DOHH2 (cell line): ENCODE data around the gene PRKAR2A.

Experiments
- H3F3A ChIP-seq: fragments of 200-600 bp; sonication (generic), shearing (Covaris generic); 2 replicates; pipeline ENCODE4 v1.6.0; 2016; ENCODE audit warnings: antibody characterized with exemption, mild to moderate bottlenecking; ENCODE audit not compliant: control insufficient read depth, insufficient read depth
- H3K27ac ChIP-seq: fragments of 200-600 bp; sonication (generic); 2 replicates; pipeline ENCODE4 v1.5.1; 2014; ENCODE audit warnings: low read depth, mild to moderate bottlenecking, low read length, moderate library complexity
- H3K27me3 ChIP-seq: fragments of 200-600 bp; sonication (generic); 2 replicates; pipeline ENCODE4 v1.6.1; 2014; ENCODE audit warnings: mild to moderate bottlenecking, low read length, mixed read lengths; ENCODE audit not compliant: control insufficient read depth
- H3K36me3 ChIP-seq: fragments of 200-600 bp; sonication (generic); 2 replicates; pipeline ENCODE4 v1.6.1; 2014; ENCODE audit warnings: mild to moderate bottlenecking, low read length, moderate library complexity, mixed read lengths; ENCODE audit not compliant: control insufficient read depth
- H3K4me1 ChIP-seq: fragments of 200-600 bp; sonication (generic); 2 replicates; pipeline ENCODE4 v1.6.1; 2014; ENCODE audit warnings: mild to moderate bottlenecking, low read length, mixed read lengths; ENCODE audit not compliant: control insufficient read depth
- H3K4me2 ChIP-seq: fragments of 200-600 bp; sonication (generic); 2 replicates; pipeline ENCODE4 v1.6.0; 2014; ENCODE audit warnings: mild to moderate bottlenecking, low read length, moderate library complexity
- H3K4me3 ChIP-seq: fragments of 200-600 bp; sonication (generic); 2 replicates; pipeline ENCODE4 v1.5.1; 2014; ENCODE audit warnings: mild to moderate bottlenecking, low read length, mixed read lengths
- H3K79me2 ChIP-seq: fragments of 200-600 bp; sonication (generic); 2 replicates; pipeline ENCODE4 v1.6.1; 2014; ENCODE audit warnings: mild to moderate bottlenecking, low read length, mixed read lengths; ENCODE audit not compliant: control insufficient read depth
- H3K9me2 ChIP-seq: fragments of 200-600 bp; sonication (generic); replicated peaks from 2 replicates; pipeline ENCODE4 v1.6.1; 2014; ENCODE audit warnings: mild to moderate bottlenecking, low read length, mixed read lengths; ENCODE audit not compliant: control insufficient read depth
- H3K9me3 ChIP-seq: fragments of 200-600 bp; sonication (generic); 2 replicates; pipeline ENCODE4 v1.6.1; 2014; ENCODE audit warnings: antibody characterized with exemption, low read length, mixed read lengths; ENCODE audit not compliant: control insufficient read depth, insufficient read depth
- H4K20me1 ChIP-seq: fragments of 200-600 bp; sonication (generic); 2 replicates; pipeline ENCODE4 v1.6.0; 2014; ENCODE audit warnings: low read depth, mild to moderate bottlenecking, antibody characterized with exemption, low read length, moderate library complexity; ENCODE audit not compliant: control insufficient read depth, insufficient read depth
- CTCF ChIP-seq: fragments of 200-600 bp; sonication (generic); IDR thresholded peaks from one replicate; pipeline ENCODE4 v1.5.1; 2014; ENCODE audit warnings: antibody characterized with exemption, mild to moderate bottlenecking, low read depth, low read length; ENCODE audit not compliant: poor library complexity, severe bottlenecking
- EZH2phosphoT487 ChIP-seq: fragments of 200-600 bp; sonication (generic); IDR thresholded peaks from 2 replicates; pipeline ENCODE4 v1.6.1; 2017; ENCODE audit warnings: borderline replicate concordance, mild to moderate bottlenecking, antibody characterized with exemption, low read length, moderate library complexity, mixed read lengths

Gene PRKAR2A

DNA sequence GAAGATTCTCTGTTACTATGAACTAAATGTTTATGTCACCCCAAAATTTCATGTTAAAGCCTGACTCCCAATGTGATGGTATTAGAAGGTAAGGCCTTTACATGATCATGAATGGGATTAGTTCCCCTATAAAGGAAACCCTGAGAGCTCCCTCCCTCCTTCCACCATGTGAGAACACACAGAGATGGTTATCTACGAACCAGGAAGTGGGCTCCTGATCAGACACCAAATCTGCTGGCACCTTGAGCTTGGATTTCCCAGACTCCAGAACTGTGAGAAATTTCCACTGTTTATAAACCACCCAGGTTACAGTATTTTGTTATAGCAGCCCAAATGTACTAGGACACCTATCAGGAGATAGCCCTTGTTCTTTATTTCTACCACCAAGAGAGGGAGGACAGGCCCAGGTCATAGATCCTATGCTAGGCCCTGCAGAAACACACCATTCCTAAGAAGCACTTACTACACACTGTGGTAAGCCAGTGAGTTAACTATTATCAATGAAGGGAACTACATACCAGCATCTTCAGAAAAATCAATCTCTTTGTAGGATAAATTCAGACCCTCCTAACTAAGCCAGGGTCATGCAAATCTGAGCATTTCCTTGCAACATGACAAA, 59.0 kb downstream of the PRKAR2A start:
- H3K4me2 ChIP-seq = no peak overlapping the region
- no peaks in the 10 kb centered on the region for H3K9me2 ChIP-seq
- H3K4me1 ChIP-seq = no peaks in the 10 kb centered on the region
- no peak overlapping the region for H3K27ac ChIP-seq
- no peaks in the 10 kb centered on the region for H3K9me3 ChIP-seq
- no peaks in the 10 kb centered on the region for H3K27me3 ChIP-seq
- H3K79me2 ChIP-seq = no peaks in the 10 kb centered on the region
- no peak overlapping the region for H3K4me3 ChIP-seq
- H4K20me1 ChIP-seq = no peaks in the 10 kb centered on the region
- TF ChIP-seq CTCF (no peak), EZH2phosphoT487 (no peak)
- H3K36me3 ChIP-seq = no peaks in the 10 kb centered on the region
- no peaks in the 10 kb centered on the region for H3F3A ChIP-seq

GRCh38 chr3:48784426-48785120, 63.1 kb downstream of the PRKAR2A start:
- Histone ChIP-seq H3K27me3 (no peaks in the 10 kb centered on the region), H3K4me2 (no peak overlapping the region), H3K36me3 (no peaks in the 10 kb centered on the region), H3K9me3 (no peaks in the 10 kb centered on the region), H3K9me2 (no peaks in the 10 kb centered on the region), H3K4me3 (no peak overlapping the region), H3K27ac (no peak overlapping the region), H3K4me1 (no peaks in the 10 kb centered on the region), H4K20me1 (no peaks in the 10 kb centered on the region), H3F3A (no peaks in the 10 kb centered on the region), H3K79me2 (no peaks in the 10 kb centered on the region)
- TF ChIP-seq EZH2phosphoT487 = no peak
- no peak for TF ChIP-seq CTCF

DNA sequence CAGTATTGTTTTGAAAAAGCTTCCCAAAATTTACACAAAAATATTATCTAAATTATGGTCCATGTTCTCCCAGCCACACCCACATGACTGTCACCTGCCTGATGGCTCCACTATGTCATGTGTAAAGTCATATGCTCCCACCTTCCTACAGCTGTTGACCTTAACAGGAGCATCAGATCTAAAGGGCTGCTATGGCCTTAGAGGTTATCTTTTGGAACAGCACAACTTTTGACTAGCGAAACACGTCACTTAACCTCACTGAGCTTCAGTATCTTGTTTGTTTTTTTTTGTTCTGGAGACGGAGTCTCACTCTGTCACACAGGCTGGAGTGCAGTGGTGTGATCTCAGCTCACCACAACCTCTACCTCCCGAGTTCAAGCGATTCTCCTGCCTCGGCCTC, 64.4 kb downstream of the PRKAR2A start:
- H3K4me1 ChIP-seq = no peaks in the 10 kb centered on the region
- no peaks in the 10 kb centered on the region for H3F3A ChIP-seq
- H3K79me2 ChIP-seq = no peaks in the 10 kb centered on the region
- no peak overlapping the region for H3K4me2 ChIP-seq
- H4K20me1 ChIP-seq = no peaks in the 10 kb centered on the region
- H3K27me3 ChIP-seq = no peaks in the 10 kb centered on the region
- no peaks in the 10 kb centered on the region for H3K9me3 ChIP-seq
- H3K4me3 ChIP-seq = no peak overlapping the region
- no peaks in the 10 kb centered on the region for H3K9me2 ChIP-seq
- no peaks in the 10 kb centered on the region for H3K36me3 ChIP-seq
- no peak overlapping the region for H3K27ac ChIP-seq
- TF ChIP-seq CTCF (no peak), EZH2phosphoT487 (no peak)
